ENCODE data around the gene EDARADD.
"Not testable (repeated sequence)": the region's sequence is repeated elsewhere in the genome, so short reads cannot be mapped to it uniquely, and the experiment has no call there.

Gene EDARADD

GRCh38 chr1:236429715-236430274 lies 35.7 kb downstream of the EDARADD start:
- H3K4me3 ChIP-seq (ENCODE audit: low read depth, low read length), result no peak overlapping the region

DNA sequence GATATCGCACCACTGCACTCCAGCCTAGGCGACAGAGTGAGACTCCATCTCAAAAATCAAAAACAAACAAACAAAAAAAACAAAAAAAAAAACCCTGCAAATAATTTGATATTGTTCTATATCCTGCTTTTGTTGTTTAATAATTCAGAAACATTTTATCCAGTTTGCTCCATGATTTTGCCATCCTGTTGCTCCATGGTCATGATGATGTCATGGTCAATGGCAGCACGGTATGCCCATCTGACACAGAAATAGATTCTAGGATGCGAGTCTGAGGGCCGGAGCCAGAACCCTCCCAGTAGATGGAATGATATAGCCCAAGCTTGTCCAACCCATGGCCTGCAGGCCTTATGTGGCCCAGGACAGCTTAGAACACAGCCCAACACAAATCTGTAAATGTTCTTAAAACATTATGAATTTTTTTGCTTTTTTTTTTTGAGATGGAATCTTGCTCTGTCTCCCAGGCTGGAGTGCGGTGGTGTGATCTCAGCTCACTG lies 39.8 kb downstream of the EDARADD start:
- H3K4me3 ChIP-seq (ENCODE audit: low read depth, low read length), result no peak overlapping the region

GRCh38 chr1:236438614-236439013 lies 44.5 kb downstream of the EDARADD start:
- no peak overlapping the region for H3K4me3 ChIP-seq (ENCODE audit: low read depth, low read length)

- no peak overlapping the region for H3K4me3 ChIP-seq (ENCODE audit: low read depth, low read length)
Measured at GRCh38 chr1:236440373-236440772, 46.3 kb downstream of the EDARADD start.

- no peak overlapping the region for H3K4me3 ChIP-seq (ENCODE audit: low read depth, low read length)
Measured at GRCh38 chr1:236450779-236451178, 56.7 kb downstream of the EDARADD start.

DNA sequence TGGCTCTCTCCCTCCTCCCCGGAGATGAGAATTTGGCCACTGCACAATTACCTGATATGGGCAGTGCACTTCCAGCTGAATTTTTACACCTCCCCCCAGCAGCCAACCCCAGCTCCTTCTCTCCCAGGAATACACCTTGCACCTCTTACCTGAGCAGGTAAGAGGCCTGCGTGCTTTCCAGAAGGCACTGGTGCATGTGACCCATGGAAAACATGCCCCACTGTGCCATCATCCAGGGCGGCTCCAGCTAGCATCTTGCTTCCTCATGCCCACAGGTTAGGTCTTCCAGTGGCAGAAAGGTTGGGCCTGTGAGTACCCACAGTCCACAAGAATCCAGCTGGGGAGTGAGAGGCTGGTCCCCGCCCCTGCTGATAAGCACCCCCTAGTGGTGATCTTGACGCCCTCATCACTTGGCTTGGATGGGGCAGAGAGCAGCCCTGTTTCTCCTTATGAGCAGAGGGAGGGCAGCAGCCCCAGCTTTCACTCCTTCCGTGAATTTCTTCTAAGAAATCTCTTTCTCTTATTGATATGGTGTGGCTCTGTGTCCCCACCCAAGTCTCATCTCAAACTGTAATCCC lies 57.8 kb downstream of the EDARADD start:
- H3K4me3 ChIP-seq (ENCODE audit: low read depth, low read length), result no peak overlapping the region

DNA sequence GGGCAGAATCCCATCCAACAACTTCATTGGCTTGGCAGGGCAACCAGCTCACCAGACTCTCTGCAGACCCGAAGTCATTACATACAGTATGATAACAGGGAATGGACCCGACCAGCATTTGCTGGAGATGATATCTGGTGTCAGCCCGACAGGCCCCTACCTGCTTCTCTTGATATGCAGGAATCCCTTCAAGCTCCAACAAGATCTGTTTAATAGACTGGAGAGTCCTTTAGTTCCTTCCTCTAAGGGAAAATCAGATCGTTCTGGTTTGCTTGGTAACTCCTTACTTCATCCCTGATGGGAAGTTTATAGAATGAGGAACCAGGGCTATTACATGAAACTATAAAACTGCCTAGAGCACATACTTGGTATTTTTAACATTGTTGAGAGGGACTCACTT lies 61.2 kb downstream of the EDARADD start:
- H3K4me3 ChIP-seq (ENCODE audit: low read depth, low read length), result no peak overlapping the region

DNA sequence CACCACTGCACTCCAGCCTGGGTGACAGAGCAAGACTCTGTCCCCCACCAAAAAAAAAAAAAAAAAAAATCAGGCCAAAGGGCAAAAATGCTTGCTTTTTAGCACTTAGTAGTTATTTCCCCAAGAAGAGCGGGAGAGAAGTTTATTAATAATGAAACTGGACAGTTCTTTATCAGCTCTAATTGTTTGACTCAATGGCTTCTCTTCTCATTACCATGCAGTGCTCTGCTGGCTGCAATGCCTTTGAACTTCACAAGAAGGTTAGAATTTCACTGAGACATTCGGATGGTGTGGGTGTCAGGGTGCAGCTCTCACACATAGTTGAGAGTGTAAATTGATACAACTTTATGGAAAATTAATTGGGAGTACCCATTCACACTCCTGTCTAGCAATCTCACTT lies 63.7 kb downstream of the EDARADD start:
- H3K4me3 ChIP-seq (ENCODE audit: low read depth, low read length), result no peak overlapping the region

GRCh38 chr1:236458996-236459395 lies 64.9 kb downstream of the EDARADD start:
- H3K4me3 ChIP-seq (ENCODE audit: low read depth, low read length), result no peak overlapping the region

DNA sequence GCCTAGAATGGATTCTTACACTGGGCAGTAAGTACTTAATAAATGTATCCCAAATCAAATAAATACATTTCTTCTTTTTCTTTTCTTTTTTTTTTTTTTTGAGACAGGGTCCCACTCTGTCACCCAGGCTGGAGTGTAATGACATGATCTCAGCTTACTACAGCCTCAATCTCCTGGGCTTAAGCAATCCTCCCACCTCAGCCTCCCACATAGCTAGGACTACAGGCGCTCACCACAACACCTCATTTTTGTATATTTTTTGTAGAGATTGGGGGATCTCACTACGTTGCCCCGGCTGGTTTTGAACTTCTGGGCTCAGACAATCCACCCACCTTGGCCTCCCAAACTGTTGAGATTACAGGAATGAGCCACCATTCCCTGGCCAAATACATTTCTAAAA lies 66.0 kb downstream of the EDARADD start:
- no peak overlapping the region for H3K4me3 ChIP-seq (ENCODE audit: low read depth, low read length)

- not testable (repeated sequence) for H3K4me3 ChIP-seq (ENCODE audit: low read depth, low read length)
Measured at GRCh38 chr1:236464197-236464596, 70.1 kb downstream of the EDARADD start.

- H3K4me3 ChIP-seq (ENCODE audit: low read depth, low read length), result no peak overlapping the region
Measured at GRCh38 chr1:236465231-236465958, 71.3 kb downstream of the EDARADD start.

- no peak overlapping the region for H3K4me3 ChIP-seq (ENCODE audit: low read depth, low read length)
Measured at GRCh38 chr1:236465959-236466303, 71.8 kb downstream of the EDARADD start.

DNA sequence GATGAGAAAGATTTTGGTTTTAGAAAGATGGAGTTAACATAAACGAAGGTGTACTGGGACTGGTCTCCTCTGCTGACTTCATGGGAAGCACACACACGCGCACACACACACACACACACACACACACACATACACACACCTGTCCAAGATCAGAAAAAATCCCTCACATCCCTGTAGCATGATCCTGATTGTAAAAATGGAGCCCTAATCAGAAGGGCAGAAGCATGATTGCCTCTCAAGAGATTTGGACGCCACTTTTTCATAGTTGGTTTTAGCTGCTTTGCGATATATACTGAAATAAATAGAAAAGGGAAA lies 73.2 kb downstream of the EDARADD start:
- H3K4me3 ChIP-seq (ENCODE audit: low read depth, low read length), result no peak overlapping the region

- H3K4me3 ChIP-seq (ENCODE audit: low read depth, low read length), result no peak overlapping the region
Measured at GRCh38 chr1:236468625-236469024, 74.5 kb downstream of the EDARADD start.

DNA sequence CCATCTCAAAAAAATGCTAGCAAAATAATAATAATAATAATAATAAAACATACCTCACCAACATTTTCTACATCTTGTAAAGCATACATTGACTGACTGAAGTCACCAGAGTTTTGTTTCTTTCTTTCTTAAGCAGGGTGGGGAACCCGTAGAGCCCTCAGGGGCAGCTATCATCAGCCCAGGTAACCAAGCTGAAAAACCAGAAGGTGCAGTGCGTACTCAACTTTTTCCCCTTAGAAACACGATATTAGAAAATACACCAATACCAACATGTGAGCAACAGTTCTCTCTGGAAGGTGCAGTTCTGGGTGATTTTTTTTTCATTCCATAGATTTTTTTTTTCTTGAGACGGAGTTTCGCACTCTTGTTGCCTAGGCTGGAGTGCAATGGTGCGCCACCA lies 75.4 kb downstream of the EDARADD start:
- H3K4me3 ChIP-seq (ENCODE audit: low read depth, low read length), result no peak overlapping the region

GRCh38 chr1:236471096-236471495 lies 77.0 kb downstream of the EDARADD start:
- no peak overlapping the region for H3K4me3 ChIP-seq (ENCODE audit: low read depth, low read length)

GRCh38 chr1:236471653-236472052 lies 77.6 kb downstream of the EDARADD start:
- H3K4me3 ChIP-seq (ENCODE audit: low read depth, low read length), result no peak overlapping the region

DNA sequence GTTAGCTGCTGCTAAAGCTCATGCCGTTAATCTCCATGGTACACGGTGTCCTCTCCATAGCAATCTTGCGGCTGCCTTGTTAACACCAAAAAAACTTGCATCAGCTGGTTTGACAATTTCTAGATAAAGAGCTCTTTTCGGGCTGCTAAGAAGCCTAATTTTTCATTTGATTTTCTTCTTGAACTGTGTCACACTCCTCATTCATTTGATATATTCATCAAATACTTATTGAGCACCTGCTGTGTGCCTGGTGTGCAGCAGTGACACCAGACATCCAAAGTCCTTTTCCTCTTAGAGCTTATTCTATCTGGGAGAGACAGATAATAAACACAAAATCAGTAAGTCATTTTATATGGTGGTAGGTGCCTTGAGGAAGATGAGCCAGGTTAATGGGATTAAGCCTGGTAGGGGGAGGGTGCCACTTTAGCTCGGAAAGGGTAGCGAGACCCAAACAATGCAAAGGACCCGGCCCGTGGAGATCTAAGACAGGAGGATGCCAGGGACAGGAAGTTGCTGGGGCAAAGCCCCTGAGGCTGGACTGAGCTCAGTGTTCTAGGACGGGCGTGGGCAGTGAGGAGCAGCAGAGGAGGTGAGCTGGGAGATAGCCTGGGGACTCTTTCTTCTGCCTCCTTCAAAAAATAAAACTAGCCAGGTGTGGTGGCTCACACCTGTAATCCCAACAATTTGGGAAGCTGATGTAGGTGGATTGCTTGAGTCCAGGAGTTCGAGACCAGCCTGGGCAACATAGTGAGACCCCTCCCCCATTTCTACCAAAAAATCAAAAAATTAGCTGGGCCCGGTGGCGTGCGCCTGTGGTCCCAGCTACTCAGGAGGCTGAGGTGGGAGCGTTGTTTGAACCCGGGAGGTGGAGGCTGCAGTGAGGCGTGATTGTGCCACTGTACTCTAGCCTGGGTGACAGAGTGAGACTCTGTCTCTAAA lies 79.0 kb downstream of the EDARADD start:
- no peak overlapping the region for H3K4me3 ChIP-seq (ENCODE audit: low read depth, low read length)

DNA sequence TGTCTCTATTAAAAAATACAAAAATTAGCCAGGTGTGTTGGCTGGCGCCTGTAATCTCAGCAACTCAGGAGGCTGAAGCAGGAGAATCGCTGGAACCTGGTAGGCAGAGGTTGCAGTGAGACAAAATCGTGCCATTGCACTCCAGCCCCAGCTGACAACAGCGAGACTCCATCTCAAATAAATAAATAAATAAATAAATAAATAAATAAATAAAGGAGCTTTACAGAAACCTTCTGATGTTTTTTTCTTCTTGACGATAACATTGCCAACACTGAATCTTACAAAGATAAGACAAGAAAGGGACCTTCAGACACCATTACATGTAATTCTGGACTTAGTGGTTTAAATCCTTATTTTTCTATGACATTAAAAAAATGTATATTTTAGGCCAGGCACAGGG lies 81.9 kb downstream of the EDARADD start:
- no peak overlapping the region for H3K4me3 ChIP-seq (ENCODE audit: low read depth, low read length)

DNA sequence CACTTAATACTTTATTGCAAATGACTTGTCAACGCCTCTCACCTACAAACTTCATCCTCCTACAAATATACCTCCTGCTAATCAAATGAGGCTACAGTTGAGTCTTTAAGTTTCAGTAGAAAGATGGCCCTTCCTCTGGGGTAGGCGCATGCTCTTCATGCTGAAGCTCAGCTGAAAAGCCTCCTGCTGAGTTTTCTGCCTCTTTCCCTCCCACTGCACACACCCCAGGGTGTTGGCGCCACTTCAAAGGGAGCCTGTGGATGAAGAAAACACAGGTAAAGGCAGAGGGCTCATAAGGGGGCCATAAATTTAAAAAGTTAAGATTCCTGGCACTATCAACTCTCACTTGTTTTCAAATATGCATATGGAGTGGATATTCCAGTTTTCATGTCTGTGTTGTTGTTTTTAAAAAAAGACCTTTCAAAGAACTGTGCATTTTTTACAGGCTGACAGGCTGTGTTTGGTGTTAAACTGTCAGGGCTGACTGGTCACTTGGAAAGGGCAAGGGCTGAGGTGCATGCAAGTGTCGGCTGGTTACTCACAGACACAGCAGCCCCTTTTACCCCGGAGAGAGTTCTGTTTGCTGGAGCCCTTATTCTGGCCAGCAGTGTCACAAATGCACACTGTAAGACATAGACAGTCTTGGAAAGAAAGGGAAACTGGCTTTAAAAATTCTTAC lies 86.8 kb downstream of the EDARADD start:
- H3K4me3 ChIP-seq (ENCODE audit: low read depth, low read length), result no peak overlapping the region
